Activated CD8-positive, alpha-beta memory T cell treated with anti-CD3 and anti-CD28 coated beads, Interleukin-2, amount 50 U/mL, for 24 hours (primary cell): Measurements from ENCODE around the gene ASZ1.

ENCODE experiments used
- DNase-seq: peaks from one replicate; pipeline ENCODE4 v3.0.0-alpha.2; 2020; ENCODE audit errors: extremely low read depth

Gene ASZ1

DNA sequence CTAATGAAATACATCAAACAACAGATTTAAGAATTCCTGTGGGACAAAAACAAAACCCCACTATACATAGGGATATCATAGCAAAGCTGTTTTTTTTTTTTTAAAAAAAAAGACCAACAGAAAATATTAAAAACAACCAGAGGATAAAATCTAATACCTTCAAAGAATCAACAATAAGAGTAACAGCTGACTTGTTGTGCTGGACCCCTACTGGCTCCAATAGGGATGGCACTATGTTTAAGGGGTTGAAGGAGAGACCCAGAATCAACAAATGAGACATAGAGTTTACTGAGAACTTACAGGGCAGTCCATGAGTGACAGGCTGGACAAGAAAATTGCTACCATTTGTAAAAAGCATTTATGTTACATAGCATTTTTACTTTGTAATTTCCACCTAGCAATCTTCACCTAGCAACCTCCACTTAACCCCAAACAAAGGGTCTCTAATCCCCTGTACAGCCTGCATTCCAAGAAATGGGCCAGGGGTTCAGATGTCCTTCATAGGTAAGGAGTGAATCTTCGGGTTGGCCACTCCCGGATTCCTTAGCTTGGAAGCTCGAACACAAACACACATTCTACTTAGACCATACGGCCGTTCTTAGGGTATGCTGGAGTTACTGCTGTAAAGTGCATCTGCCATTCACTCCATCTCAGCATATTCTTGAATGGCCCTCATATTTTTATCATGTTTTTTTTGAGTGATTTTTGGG, 25.8 kb downstream of the ASZ1 start:
- DNase-seq = no peak

GRCh38 chr7:117399820-117400422, 27.4 kb downstream of the ASZ1 start:
- no peak for DNase-seq

- no peak for DNase-seq
Measured at GRCh38 chr7:117395743-117396142, 31.6 kb downstream of the ASZ1 start.

- no peak for DNase-seq
Measured at GRCh38 chr7:117393781-117394180, 33.5 kb downstream of the ASZ1 start.

- DNase-seq = no peak
Measured at GRCh38 chr7:117389871-117390270, 37.4 kb downstream of the ASZ1 start.

- no peak for DNase-seq
Measured at GRCh38 chr7:117386110-117386706, 41.1 kb downstream of the ASZ1 start.

DNA sequence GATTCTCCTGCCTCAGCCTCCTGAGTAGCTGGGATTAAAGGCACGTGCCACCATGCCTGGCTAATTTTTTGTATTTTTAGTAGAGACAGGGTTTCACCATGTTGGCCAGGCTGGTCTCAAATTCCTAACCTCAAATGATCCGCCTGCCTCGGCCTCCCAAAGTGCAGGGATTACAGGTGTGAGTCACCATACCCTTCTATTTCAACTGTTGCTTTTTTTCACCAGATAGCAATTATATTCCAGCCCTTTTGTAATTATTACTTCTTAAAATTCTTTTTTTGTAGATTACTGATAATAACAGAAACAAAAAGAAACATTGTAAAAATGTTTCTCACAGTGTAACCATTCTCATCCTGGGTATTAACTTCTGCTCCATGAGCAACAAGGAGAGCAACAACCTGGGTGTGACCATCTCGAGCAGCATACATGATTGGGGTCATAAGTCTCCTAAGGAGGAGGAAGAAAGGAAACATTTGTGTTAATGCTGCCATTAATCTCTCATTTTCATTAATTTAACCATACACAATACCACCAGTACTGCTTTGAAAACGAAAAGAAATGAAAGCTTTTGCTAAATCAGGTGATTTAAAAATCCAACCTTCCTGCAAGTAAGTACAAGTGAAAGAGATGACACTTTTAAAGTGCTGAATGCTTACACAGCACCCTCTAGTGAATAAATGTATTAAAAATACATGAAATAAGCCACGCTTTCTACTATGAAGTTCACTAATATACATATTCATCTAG, 41.8 kb downstream of the ASZ1 start:
- DNase-seq = no peak

DNA sequence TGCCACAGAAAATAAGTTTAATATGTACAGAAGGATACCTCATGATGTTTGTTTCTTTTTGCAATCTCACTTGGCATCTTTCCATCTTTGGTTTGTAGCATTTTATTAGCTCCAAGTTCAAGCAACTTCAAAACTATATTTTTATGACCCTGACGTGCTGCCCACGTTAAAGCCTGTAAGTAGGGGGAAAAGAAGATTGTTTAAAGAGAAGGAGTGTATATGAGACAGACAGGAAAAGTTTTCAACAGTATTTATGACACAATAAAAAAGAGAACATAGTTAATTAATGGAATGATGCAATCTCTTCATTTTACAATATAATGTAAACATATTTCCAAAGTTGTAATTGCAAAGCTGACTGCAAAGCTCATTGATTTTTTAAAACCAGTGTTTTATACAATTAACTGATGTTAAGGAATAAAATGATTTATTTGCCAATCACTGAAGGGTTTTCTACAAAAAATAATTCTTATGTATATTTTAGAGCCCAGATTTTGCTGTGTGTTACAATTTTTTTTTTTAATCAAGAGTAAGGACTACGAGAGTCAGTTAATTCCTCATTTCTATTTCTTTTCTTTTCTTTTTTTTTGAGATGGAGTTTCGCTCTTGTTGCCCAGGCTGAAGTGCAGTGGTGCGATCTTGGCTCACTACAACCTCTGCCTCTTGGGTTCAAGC, 42.5 kb downstream of the ASZ1 start:
- DNase-seq = no peak

GRCh38 chr7:117383483-117384189, 43.7 kb downstream of the ASZ1 start:
- no peak for DNase-seq

DNA sequence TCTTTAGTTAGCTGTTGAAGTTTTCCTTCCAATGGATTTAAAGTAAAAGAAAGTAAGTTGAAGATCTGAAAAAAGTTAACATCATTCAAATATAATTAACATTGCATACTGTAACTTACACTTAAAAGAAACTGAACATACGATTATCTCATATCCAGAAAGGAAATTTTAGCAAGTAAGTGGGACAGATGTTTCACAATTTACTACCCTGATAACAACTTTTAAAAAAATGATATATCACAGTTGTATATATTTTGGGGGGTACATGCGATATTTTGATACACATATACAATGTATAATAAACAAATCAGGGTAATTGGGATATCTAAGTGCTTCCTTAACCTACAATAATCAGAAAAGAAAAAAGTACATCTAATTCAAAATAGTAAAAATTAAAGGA, 44.2 kb downstream of the ASZ1 start:
- no peak for DNase-seq

DNA sequence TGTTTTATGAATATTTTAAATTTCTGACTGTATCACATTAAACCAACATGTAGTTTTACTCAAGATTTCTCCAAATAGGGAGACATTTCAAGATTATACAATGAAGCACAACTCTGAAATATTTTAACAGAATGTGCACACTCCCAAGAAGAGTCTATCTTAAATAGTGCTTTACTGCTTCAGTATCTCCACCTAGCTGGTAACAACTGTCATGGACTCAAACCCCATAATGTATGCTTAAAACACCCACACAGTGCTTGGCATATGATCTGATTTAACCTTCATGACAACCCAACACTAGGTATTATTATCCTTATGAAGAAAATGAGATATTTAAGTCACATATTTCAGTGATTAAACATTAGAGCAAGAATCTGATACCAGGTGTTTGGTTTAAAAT, 45.9 kb downstream of the ASZ1 start:
- no peak for DNase-seq

GRCh38 chr7:117375380-117375779, 51.9 kb downstream of the ASZ1 start:
- no peak for DNase-seq

GRCh38 chr7:117372073-117372472, 55.2 kb downstream of the ASZ1 start:
- DNase-seq = no peak

GRCh38 chr7:117364339-117365080, 62.8 kb downstream of the ASZ1 start:
- DNase-seq = no peak

DNA sequence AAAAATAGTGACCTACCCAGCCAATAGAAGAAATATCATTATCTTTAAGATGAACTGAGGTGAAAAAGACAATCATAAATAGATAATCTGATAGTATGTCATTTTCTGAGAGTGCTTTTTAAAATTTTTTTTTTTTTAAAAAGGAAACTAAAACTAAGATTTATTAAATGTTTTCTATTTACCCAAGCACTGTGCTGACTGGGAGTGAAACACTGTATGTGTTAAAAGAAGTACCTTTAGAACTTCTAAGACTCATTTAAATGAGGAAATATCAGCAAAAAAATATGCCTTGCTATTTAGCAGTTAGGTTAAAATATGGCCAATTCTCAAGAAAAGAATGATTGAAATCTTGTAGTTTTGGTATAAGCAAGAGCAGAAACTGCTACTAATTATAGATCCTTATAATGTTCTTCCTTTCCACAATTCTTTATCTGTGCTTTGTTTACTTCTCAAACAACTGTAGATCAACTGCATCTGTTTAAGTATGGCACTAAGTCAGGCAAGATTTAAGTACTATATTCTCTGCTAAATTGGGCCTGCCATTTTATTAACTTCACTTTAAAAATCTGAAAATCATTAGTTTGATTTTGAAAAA, 64.9 kb downstream of the ASZ1 start:
- no peak for DNase-seq

GRCh38 chr7:117350027-117350426, 77.3 kb downstream of the ASZ1 start:
- no peak for DNase-seq

GRCh38 chr7:117349570-117349969, 77.7 kb downstream of the ASZ1 start:
- DNase-seq = no peak

- no peak for DNase-seq
Measured at GRCh38 chr7:117347962-117348672, 79.2 kb downstream of the ASZ1 start.

DNA sequence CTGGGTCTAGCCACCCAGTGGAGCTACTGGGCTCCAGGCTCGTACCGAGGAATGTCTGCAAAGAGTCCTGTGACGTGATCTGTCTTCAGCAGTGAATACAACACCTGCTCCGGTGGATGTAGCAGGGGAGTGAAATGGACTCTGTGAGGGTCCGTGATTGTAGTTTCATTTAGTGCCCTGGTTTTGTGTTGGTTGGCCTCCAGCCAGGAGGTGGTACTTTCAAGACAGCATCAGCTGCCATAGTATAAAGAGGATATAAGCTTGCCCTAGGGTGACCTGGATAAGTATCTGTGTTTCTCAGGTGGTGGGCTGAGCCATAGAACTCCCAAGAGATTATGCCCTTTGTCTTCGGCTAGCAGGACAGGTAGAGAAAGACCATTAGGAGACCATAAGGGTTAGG, 79.8 kb downstream of the ASZ1 start:
- no peak for DNase-seq

GRCh38 chr7:117346161-117346560, 81.1 kb downstream of the ASZ1 start:
- DNase-seq = no peak
